ENCODE results near the gene DSCAML1. TPM values are rescaled to one million over a fixed set of nuclear protein-coding genes. Genes with fewer than 3 reads are reported as not detected.

Gene DSCAML1
- total and polyA plus RNA-seq, 9 of the 15 experiments (the other 6 are each of a cell fraction or from before 2014, with no cell fraction given), result not detected

- TF ChIP-seq FOSL1 (tag; conservative IDR thresholded peaks at IDR 0.05) (no peak), NFATC3 (IDR thresholded peaks at IDR 0.05) (no peak), STAG1 (CRISPR knock-in tag; IDR thresholded peaks at IDR 0.05; ENCODE audit: borderline replicate concordance) (no peak), KAT7 (CRISPR knock-in tag; IDR thresholded peaks at IDR 0.05; ENCODE audit: borderline replicate concordance) (no peak), RUNX1 (IDR thresholded peaks at IDR 0.05; ENCODE audit: low read depth) (no peak), CBX2 (IDR thresholded peaks at IDR 0.05; ENCODE audit: insufficient read depth, low read length, poor library complexity, severe bottlenecking) (no peak), HMBOX1 (IDR thresholded peaks at IDR 0.05) (no peak), SREBF2 (CRISPR knock-in tag; IDR thresholded peaks at IDR 0.05) (no peak), DDX20 (tag; IDR thresholded peaks at IDR 0.05; ENCODE audit: low read depth) (no peak), YBX1 (IDR thresholded peaks at IDR 0.05) (no peak), NONO (IDR thresholded peaks at IDR 0.05; ENCODE audit: low read depth in 2 of 2, low read length in 1 of 2) (no peak)
- BruUV-seq (replicated peaks), result no TSS peak
- Histone ChIP-seq H3K4me3 (no peak overlapping the region), H3K9ac (ENCODE audit: insufficient read depth in 1 of 2, low read depth in 2 of 2, low read length in 2 of 2) (no peak overlapping the region), H3K79me2 (ENCODE audit: control insufficient read depth, insufficient read depth, low read length) (no peaks in the 10 kb centered on the region), H3K27me3 (ENCODE audit: control insufficient read depth in 2 of 2, insufficient read depth in 2 of 2, low read length in 2 of 2) (peaks cover 20 to 71% of the 10 kb centered on the region in 2 experiments; a peak in 3 of 5 replicates), H3K4me1 (replicated peaks in 1 of 2; ENCODE audit: control insufficient read depth in 2 of 2, insufficient read depth in 2 of 2, low read length in 2 of 2) (no peaks in the 10 kb centered on the region), H3K4me2 (ENCODE audit: insufficient read depth, low read length) (no peak overlapping the region), H3K36me3 (ENCODE audit: control insufficient read depth, insufficient read depth, low read length) (no peaks in the 10 kb centered on the region), H3K9me1 (ENCODE audit: control insufficient read depth, insufficient read depth, low read length) (no peaks in the 10 kb centered on the region), H2AFZ (ENCODE audit: low read depth, low read length) (no peak overlapping the region), H3K27ac (ENCODE audit: extremely low read depth, low read depth, low read length) (no peak overlapping the region), H4K20me1 (replicated peaks; ENCODE audit: control insufficient read depth, insufficient read depth, low read length) (no peaks in the 10 kb centered on the region; the same call in 1 of the 2 replicates), H3K9me3 (replicated peaks; ENCODE audit: control insufficient read depth, insufficient read depth, low read depth, low read length) (no peaks in the 10 kb centered on the region)
- DNase-seq (ENCODE audit: extremely low read depth in 1 of 4, low spot score in 3 of 4), result no peak
- ATAC-seq, result no peak
- in situ Hi-C loops (cut with MboI) (no loop called here), intact Hi-C loops (cut with micrococcal nuclease) (no loop called here)
- ChIA-PET POLR2A (no interaction called here), CTCF (ENCODE audit: low intra/inter-chr PET ratio) (no interaction called here)
- 0% methylated on average over 5 of the region's 5 CpGs for WGBS (ENCODE audit: insufficient coverage, low coverage, missing lambda C conversion rate)
- FAIRE-seq, result no peak
Measured at GRCh38 chr11:117750357-117750756, 46.7 kb downstream of the DSCAML1 start.

All from K562 (cell line).